Measurements from ENCODE around the gene PCNA. TPM values are rescaled to one million over a fixed set of nuclear protein-coding genes. Genes with fewer than 3 reads are reported as not detected.

Gene PCNA
- total RNA-seq, 4 donors from 2014 or later: 39.4 to 47.0 (median 43.4) TPM

DNA sequence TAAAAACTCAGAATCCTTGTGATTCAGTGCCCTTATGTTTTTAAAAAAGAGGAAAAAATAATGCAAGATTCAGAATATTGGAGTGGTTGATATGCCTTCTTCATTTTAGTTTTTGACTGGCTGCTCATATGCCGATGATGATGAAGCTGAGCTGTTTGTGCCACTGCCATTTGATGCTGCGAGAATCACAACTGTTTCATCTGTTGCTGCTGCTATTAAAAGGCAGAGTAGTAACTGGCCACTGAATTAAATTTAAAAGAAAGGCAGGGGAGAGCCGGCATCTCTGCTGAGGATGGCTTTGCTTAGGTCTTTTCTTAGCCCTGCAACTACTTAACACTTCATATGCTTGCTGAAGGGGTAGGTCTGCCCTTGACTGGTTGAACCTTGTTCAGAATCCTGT lies 40.2 kb upstream of the PCNA start:
- H3K4me3 ChIP-seq (ENCODE audit: low read depth, poor library complexity, severe bottlenecking): no peak overlapping the region
- intact Hi-C loops (cut with DNase I; ENCODE audit: low total_unique reads): no loop called here
- no peak for TF ChIP-seq POLR2A (IDR thresholded peaks at IDR 0.05)
- TF ChIP-seq, protein P1, sequence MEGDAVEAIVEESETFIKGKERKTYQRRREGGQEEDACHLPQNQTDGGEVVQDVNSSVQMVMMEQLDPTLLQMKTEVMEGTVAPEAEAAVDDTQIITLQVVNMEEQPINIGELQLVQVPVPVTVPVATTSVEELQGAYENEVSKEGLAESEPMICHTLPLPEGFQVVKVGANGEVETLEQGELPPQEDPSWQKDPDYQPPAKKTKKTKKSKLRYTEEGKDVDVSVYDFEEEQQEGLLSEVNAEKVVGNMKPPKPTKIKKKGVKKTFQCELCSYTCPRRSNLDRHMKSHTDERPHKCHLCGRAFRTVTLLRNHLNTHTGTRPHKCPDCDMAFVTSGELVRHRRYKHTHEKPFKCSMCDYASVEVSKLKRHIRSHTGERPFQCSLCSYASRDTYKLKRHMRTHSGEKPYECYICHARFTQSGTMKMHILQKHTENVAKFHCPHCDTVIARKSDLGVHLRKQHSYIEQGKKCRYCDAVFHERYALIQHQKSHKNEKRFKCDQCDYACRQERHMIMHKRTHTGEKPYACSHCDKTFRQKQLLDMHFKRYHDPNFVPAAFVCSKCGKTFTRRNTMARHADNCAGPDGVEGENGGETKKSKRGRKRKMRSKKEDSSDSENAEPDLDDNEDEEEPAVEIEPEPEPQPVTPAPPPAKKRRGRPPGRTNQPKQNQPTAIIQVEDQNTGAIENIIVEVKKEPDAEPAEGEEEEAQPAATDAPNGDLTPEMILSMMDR (IDR thresholded peaks at IDR 0.05): no peak
- 65 to 78% methylated on average over 3 of the region's 3 CpGs for WGBS, 2 donors
- DNase-seq (ENCODE audit: low spot score in 2 of 2): no peak

DNA sequence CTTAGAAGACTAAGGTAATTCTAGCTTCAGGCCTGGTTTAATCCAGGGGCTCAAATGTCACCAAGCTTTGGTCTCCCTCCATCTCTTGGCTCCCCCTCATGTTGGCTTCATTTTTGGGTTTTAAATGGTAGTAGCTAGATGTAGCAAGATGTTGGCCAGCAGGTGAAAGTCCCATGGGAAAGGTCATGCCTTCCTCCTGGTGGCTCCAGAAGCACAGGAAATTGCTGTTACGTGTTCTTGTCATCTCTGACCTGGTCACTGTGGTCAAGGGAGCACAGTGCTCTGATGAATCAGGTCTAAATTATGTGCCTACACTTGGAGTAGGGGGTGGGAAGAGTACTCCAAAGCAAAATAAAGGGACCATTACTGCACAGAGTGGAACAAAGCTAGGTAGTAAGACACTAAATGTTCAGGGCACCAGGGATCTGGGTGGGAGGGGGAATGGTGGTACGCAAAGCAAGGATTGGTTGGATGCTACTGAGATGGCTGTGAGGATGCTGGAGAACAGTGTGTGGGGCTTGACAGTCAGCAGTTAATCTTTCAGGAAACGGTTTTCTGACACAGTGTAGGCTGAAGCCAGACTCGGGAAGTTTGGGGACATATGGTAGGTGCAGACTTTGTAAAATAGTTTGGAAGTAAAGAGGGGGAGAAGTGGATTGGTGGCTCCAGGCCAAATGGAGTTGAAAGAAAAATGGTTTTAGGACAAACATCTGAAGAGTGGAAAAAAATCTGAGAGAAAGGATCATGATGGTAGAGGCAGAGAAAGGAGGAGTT lies 37.1 kb upstream of the PCNA start:
- intact Hi-C loops (cut with DNase I; ENCODE audit: low total_unique reads): no loop called here
- H3K4me3 ChIP-seq (ENCODE audit: low read depth, poor library complexity, severe bottlenecking): no peak overlapping the region
- WGBS, 2 donors: 50 to 60% methylated on average over 4 of the region's 4 CpGs
- TF ChIP-seq, protein P1 (IDR thresholded peaks at IDR 0.05): no peak
- no peak for TF ChIP-seq POLR2A (IDR thresholded peaks at IDR 0.05)
- no peak for DNase-seq (ENCODE audit: low spot score in 2 of 2)

DNA sequence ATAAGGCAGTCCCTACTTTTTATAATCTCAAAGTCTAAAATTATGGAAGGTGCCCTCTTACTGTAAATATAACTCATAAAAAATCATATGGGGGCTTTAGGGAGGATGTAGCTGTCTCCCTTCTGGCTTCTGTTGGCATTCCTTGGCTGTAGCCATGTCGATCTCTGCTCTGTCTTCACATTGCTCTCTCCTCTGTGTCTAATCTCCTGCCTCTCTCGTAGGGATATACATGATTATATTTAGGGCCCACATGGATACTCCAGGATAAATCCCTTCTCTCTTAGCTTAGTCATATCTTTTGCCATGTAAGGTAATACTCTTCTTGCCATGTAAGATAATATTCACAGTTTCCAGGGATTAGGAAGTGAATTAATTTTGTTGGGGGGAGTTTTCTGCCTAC lies 35.6 kb upstream of the PCNA start:
- intact Hi-C loops (cut with DNase I; ENCODE audit: low total_unique reads): no loop called here
- TF ChIP-seq POLR2A (IDR thresholded peaks at IDR 0.05): no peak
- TF ChIP-seq, protein P1 (IDR thresholded peaks at IDR 0.05): no peak
- WGBS, 2 donors: 82 to 84% methylated on average over 2 of the region's 2 CpGs
- H3K4me3 ChIP-seq (ENCODE audit: low read depth, poor library complexity, severe bottlenecking): no peak overlapping the region
- DNase-seq (ENCODE audit: low spot score in 2 of 2): no peak

DNA sequence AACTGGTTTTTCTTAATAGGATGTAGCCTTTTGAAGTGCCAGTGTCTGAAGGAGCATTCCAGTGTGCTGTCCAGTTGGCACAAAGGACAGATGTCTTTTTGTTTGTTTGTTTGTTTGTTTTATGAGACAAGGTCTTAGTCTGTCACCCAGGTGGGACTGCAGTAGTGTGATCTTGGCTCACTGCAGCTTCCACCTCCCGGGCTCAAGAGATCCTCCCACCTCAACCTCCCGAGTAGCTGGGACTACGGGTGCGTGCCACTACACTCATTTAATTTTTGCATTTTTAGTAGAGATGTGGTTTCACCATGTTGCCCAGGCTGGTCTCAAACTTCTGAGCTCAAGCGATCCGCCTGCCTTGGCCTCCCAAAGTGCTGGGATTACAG lies 34.8 kb upstream of the PCNA start:
- intact Hi-C loops (cut with DNase I; ENCODE audit: low total_unique reads): no loop called here
- TF ChIP-seq, protein P1 (IDR thresholded peaks at IDR 0.05): no peak
- TF ChIP-seq POLR2A (IDR thresholded peaks at IDR 0.05): no peak
- WGBS, 2 donors: 91 to 95% methylated on average over 6 of the region's 6 CpGs
- H3K4me3 ChIP-seq (ENCODE audit: low read depth, poor library complexity, severe bottlenecking): no peak overlapping the region
- no peak for DNase-seq (ENCODE audit: low spot score in 2 of 2)

DNA sequence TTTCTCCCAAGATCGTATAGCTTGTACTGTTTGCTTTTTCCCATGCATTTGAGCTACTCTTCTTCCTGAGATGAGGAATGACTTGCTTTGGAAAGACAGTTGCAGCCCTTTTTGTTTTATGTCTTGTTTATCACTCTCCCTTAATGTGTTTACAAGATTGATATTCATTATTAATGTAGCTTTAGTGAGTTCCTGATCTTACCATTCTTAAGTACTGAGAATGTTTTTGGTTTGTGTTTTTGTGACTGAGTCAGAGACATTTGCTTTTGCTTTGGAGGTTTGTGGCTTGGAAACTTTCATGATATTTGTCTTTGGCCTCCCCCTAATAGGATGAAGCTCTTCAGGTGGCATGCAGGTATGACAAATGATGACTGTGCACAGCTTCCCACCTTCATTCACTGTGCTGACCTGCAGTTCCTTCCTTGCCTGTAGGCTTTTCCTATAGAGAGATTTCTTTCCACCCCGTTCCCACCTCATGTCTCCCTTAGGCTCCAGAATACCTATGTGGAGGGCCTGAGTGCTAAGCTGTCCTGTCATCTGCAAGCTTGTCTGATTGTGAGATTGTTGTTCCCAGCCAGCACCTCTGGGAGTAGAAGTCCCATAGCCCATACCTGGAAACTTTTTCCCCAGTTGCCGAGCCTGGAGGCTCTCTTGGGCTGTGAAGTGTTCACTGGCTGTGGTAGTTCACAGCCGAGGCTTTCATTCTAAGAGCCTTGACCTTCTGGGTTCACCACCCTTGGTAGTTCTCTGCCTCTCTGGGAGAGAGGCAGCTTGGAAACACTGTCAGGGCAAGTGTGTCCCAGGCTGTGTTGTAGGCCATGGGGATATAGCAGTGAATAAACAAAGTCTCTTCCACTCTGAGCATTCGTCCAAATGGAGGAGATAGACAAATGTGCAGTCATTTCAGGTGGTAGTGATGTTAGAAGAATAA lies 34.1 kb upstream of the PCNA start:
- TF ChIP-seq, protein P1 (IDR thresholded peaks at IDR 0.05): no peak
- H3K4me3 ChIP-seq (ENCODE audit: low read depth, poor library complexity, severe bottlenecking): no peak overlapping the region
- 81% methylated on average over 5 of the region's 5 CpGs for WGBS, 2 donors
- intact Hi-C loops (cut with DNase I; ENCODE audit: low total_unique reads): no loop called here
- DNase-seq (ENCODE audit: low spot score in 2 of 2): no peak

Measured in lower leg skin (tissue), 4 donors.